ENCODE results near the gene TEAD2.
"Not testable (repeated sequence)": the region's sequence is repeated elsewhere in the genome, so short reads cannot be mapped to it uniquely, and the experiment has no call there.

The TEAD2 gene

GRCh38 chr19:49315111-49315510 lies 47.1 kb downstream of the TEAD2 start:
- no peaks in the 10 kb centered on the region for H4K20me1 ChIP-seq (ENCODE audit: insufficient read depth, low read length)
- no peaks in the 10 kb centered on the region for H3K36me3 ChIP-seq (ENCODE audit: insufficient read depth, low read length)
- no peak overlapping the region for H2AFZ ChIP-seq (ENCODE audit: low read depth, low read length)
- no peak overlapping the region for H3K27ac ChIP-seq (ENCODE audit: low read length)
- no peak overlapping the region for H3K4me3 ChIP-seq (ENCODE audit: low read depth in 1 of 2, low read length in 2 of 2)
- peaks cover under 1% of the 10 kb centered on the region for H3K27me3 ChIP-seq (ENCODE audit: insufficient read depth, low read length, poor library complexity)
- no peaks in the 10 kb centered on the region for H3K4me1 ChIP-seq (ENCODE audit: insufficient read depth, low read length)
- H3K9ac ChIP-seq (ENCODE audit: low read depth, low read length), result no peak overlapping the region
- no peaks in the 10 kb centered on the region for H3K79me2 ChIP-seq (ENCODE audit: insufficient read depth, low read length)
- ATAC-seq (ENCODE audit: insufficient read depth, low read depth) (no peak), DNase-seq (no peak)
- TF ChIP-seq EZH2 (IDR thresholded peaks at IDR 0.05; ENCODE audit: borderline replicate concordance, low read depth, low read length, severe bottlenecking) (no peak), CTCF (IDR thresholded peaks at IDR 0.05; ENCODE audit: borderline replicate concordance, extremely low read depth, low read length, poor library complexity, severe bottlenecking) (no peak)
- peaks cover 13% of the 10 kb centered on the region for H3K9me3 ChIP-seq (ENCODE audit: insufficient read depth, low read length, severe bottlenecking)
- H3K4me2 ChIP-seq (ENCODE audit: insufficient read depth, low read length), result no peak overlapping the region

GRCh38 chr19:49309087-49309486 lies 53.1 kb downstream of the TEAD2 start:
- Histone ChIP-seq H3K4me1 (ENCODE audit: insufficient read depth, low read length) (no peaks in the 10 kb centered on the region), H3K4me2 (ENCODE audit: insufficient read depth, low read length) (no peak overlapping the region), H3K27ac (ENCODE audit: low read length) (no peak overlapping the region), H3K9me3 (ENCODE audit: insufficient read depth, low read length, severe bottlenecking) (no peaks in the 10 kb centered on the region), H3K9ac (ENCODE audit: low read depth, low read length) (no peak overlapping the region), H3K36me3 (ENCODE audit: insufficient read depth, low read length) (no peaks in the 10 kb centered on the region), H3K79me2 (ENCODE audit: insufficient read depth, low read length) (no peaks in the 10 kb centered on the region), H2AFZ (ENCODE audit: low read depth, low read length) (no peak overlapping the region), H4K20me1 (ENCODE audit: insufficient read depth, low read length) (no peaks in the 10 kb centered on the region), H3K4me3 (ENCODE audit: low read depth in 1 of 2, low read length in 2 of 2) (no peak overlapping the region), H3K27me3 (ENCODE audit: insufficient read depth, low read length, poor library complexity) (peaks cover 3% of the 10 kb centered on the region)
- DNase-seq, result no peak
- no peak for ATAC-seq (ENCODE audit: insufficient read depth, low read depth)
- TF ChIP-seq EZH2 (IDR thresholded peaks at IDR 0.05; ENCODE audit: borderline replicate concordance, low read depth, low read length, severe bottlenecking), result no peak

- H3K9ac ChIP-seq (ENCODE audit: low read depth, low read length); DNase-seq; H4K20me1 ChIP-seq (ENCODE audit: insufficient read depth, low read length); H3K4me1 ChIP-seq (ENCODE audit: insufficient read depth, low read length); H3K4me3 ChIP-seq (ENCODE audit: low read depth in 1 of 2, low read length in 2 of 2); H3K27me3 ChIP-seq (ENCODE audit: insufficient read depth, low read length, poor library complexity); ATAC-seq (ENCODE audit: insufficient read depth, low read depth); H3K9me3 ChIP-seq (ENCODE audit: insufficient read depth, low read length, severe bottlenecking); H3K79me2 ChIP-seq (ENCODE audit: insufficient read depth, low read length); H3K4me2 ChIP-seq (ENCODE audit: insufficient read depth, low read length); H3K27ac ChIP-seq (ENCODE audit: low read length); H2AFZ ChIP-seq (ENCODE audit: low read depth, low read length); H3K36me3 ChIP-seq (ENCODE audit: insufficient read depth, low read length): not testable (repeated sequence)
Measured at GRCh38 chr19:49306734-49307133, 55.5 kb downstream of the TEAD2 start.

- no peaks in the 10 kb centered on the region for H3K27me3 ChIP-seq (ENCODE audit: insufficient read depth, low read length, poor library complexity)
- H3K79me2 ChIP-seq (ENCODE audit: insufficient read depth, low read length), result no peaks in the 10 kb centered on the region
- no peak overlapping the region for H3K27ac ChIP-seq (ENCODE audit: low read length)
- H3K4me1 ChIP-seq (ENCODE audit: insufficient read depth, low read length), result no peaks in the 10 kb centered on the region
- H3K4me3 ChIP-seq (ENCODE audit: low read depth in 1 of 2, low read length in 2 of 2), result no peak overlapping the region
- no peak overlapping the region for H3K4me2 ChIP-seq (ENCODE audit: insufficient read depth, low read length)
- no peaks in the 10 kb centered on the region for H4K20me1 ChIP-seq (ENCODE audit: insufficient read depth, low read length)
- no peak for DNase-seq
- H3K9me3 ChIP-seq (ENCODE audit: insufficient read depth, low read length, severe bottlenecking), result no peaks in the 10 kb centered on the region
- TF ChIP-seq EZH2 (IDR thresholded peaks at IDR 0.05; ENCODE audit: borderline replicate concordance, low read depth, low read length, severe bottlenecking) (no peak), CTCF (IDR thresholded peaks at IDR 0.05; ENCODE audit: borderline replicate concordance, extremely low read depth, low read length, poor library complexity, severe bottlenecking) (no peak)
- no peak overlapping the region for H3K9ac ChIP-seq (ENCODE audit: low read depth, low read length)
- ATAC-seq (ENCODE audit: insufficient read depth, low read depth), result no peak
- H3K36me3 ChIP-seq (ENCODE audit: insufficient read depth, low read length), result no peaks in the 10 kb centered on the region
- H2AFZ ChIP-seq (ENCODE audit: low read depth, low read length), result no peak overlapping the region
Measured at GRCh38 chr19:49301866-49302252, 60.4 kb downstream of the TEAD2 start.

All from DND-41 (cell line).